ENCODE results near the gene ITSN1. TPM values are rescaled to one million over a fixed set of nuclear protein-coding genes. Genes with fewer than 3 reads are reported as not detected.
"Not testable (repeated sequence)": the region's sequence is repeated elsewhere in the genome, so short reads cannot be mapped to it uniquely, and the experiment has no call there.

ITSN1 gene
- total RNA-seq, 1 experiment from 2014 or later = 35.2 TPM

- not testable (repeated sequence) for DNase-seq (ENCODE audit: low read depth)
Observed at GRCh38 chr21:33926248-33926647, 283.9 kb downstream of the ITSN1 start.

- DNase-seq (ENCODE audit: low read depth) = not testable (repeated sequence)
Observed at GRCh38 chr21:33931052-33931798, 288.9 kb downstream of the ITSN1 start.

DNA sequence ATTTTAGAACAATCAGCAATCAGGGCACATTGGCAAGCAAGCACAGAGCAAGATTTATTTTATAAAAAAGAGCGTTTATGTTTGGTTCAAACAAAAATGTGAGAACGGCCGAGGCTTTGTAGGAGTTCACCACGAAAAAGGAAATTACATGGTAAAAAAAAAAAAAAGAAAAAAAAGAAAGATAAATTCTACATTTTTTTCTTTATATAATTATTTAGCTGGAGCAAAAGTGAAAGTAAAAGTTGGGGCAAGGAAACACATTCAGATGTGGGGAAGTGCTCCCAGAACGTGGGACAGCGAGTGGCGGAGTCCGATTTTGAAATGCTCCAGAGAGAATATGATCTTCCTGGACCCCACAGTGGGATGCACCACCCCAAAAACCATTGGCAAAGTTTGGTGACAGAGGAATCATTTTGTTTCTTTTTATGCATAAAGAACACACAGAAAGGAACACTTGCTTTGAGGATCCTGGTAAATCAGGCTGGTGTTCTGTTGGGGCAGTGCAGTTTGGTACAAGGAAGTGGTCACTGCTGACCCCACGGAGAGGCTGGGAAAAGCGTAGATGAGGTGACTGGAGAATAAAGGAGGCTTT lies 289.6 kb downstream of the ITSN1 start:
- peak; percentile 18 for DNase-seq (ENCODE audit: low read depth)

DNA sequence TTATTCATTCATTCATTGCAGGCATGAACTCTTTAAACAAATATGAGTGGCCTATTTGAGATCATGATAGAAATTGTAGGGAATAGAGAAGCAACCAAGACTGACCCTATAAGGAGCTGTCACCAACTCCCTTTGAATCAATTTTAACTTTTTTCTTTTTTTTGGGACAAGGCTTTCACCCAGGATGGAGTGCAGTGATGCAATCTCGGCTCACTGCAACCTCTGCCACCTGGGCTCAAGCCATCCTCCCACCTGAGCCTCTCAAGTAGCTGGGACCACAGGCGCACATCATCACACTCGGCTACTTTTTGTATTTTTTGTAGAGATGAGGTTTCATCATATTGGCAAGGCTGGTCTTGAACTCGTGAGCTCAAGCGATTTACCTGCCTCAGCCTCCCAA lies 290.4 kb downstream of the ITSN1 start:
- no peak for DNase-seq (ENCODE audit: low read depth)

DNA sequence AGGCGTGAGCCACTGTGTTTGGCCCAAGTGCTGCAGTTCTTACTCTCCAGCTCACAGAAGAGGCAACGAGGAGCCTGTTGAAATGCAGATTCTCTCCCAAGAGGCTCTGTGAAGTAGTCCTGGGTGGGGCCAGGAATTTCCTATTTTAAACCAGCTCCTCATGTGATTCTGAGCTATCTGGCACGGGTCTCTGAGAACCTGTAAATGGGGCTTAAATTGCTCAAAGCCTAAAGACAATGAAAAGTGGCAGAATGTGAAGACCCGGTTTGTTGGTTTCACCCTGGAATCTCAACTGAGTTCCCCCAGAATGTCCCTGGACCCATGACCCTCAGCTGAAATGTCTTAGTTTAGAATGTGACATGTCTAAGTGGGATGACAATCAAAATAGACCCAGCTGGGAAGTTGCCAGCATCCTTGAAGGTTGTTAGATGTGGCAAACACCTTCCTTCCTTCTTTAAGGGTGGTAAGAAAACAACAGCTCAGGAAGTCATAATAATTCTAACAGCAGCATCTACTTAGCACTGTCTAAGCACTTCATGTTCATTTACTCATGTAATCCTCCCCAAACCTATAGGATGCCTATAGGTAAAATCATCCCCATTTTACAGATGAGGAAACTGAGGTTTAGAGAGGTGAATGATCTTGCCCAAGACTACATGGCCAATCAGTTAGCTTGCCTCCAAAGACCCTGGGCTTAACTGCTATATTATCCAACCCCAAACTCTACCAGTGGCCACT lies 294.2 kb downstream of the ITSN1 start:
- DNase-seq (ENCODE audit: low read depth) = peak; percentile 18

- no peak for DNase-seq (ENCODE audit: low read depth)
Observed at GRCh38 chr21:33937146-33937545, 294.8 kb downstream of the ITSN1 start.

GRCh38 chr21:33937931-33938339 lies 295.6 kb downstream of the ITSN1 start:
- DNase-seq (ENCODE audit: low read depth) = no peak

DNA sequence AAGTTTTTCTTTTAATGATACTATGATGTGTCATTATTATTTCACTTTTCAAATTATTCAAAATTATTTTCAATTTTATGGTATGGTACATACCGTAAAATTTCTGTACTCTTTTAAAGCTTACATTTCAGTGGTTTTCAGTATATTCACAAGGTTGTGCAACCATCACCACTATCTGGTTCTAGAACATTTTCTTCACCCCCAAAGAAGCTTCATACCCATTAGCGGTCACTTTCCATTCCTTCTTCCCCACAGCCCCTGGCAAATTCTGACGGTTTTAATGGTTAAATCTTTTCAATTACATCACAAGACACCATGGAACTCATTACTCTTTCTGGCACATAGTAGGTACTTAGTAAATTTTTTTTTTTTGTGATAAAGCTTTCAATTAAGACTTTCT lies 296.1 kb downstream of the ITSN1 start:
- DNase-seq (ENCODE audit: low read depth) = no peak

- DNase-seq (ENCODE audit: low read depth) = no peak
Observed at GRCh38 chr21:33939226-33939625, 296.9 kb downstream of the ITSN1 start.

DNA sequence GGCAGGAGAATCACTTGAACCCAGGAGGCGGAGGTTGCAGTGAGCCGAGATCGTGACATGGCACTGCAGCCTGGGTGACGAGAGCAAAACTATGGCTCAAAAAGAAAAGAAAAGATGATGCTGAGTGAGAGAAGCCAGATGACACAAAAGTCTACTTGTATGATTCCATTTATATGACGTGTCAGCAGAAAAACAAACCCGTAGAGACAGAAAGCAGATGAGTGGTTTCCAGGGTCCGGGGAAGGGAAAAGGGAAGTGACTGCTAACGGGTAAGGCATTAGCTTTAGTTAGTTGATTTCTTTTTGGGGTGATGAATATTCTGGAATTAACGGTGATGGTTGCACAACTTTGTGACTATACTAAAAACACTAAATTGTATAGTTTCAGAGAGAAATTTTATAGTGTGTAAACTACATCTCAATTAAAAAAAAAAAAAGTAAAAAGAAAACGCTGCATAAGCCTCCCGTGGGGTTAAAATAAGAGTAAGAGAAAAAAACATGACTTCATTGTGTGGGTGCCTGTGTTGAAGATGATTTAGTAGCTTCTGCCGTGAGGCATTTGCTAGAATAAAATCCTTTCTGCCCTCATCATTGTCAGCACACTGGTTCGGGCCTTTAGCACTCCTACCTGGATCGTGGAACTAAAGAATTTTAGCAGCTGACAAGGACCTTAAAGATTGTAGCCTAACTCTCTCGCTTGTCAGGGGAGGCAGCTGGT lies 298.0 kb downstream of the ITSN1 start:
- peak; percentile 92 for DNase-seq (ENCODE audit: low read depth)

GRCh38 chr21:33940881-33941245 lies 298.6 kb downstream of the ITSN1 start:
- peak; percentile 42 for DNase-seq (ENCODE audit: low read depth)

DNA sequence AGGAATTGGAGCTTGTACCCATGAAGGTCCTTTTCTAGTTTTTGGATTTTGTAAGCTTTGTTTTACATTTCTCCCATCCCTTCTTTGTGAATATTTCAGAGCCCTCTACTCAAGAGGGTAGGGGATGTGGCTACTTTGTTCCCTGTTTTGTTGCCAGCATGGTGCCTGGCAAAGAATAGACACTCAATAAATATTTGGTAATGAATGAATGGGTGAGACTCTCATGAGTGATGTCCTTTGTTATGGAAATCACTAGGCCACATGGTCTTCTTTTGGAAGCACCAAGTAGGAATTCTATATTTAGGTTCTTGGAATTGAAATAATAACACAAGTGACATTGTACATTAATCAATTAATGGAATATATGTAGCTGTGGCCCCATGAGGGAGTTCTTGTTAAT lies 300.1 kb downstream of the ITSN1 start:
- DNase-seq (ENCODE audit: low read depth) = no peak

DNA sequence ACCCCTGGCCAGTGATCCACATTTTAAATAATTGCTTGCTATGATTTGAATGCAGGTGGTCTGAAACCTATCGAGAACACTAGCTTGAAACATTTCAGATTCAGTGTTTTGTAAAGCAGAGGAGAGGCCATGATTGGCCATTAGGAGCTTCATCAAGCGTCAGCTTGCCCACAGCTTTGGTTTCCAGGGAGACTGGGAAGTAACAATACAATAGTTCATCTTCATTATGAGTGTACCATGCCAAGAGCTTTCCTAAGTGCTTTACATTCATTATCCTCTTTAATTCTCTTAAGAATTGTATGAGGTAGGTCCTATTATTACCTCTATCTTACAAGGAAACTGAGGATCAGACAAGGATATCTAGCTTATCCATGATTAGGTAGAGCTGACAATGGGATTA lies 301.0 kb downstream of the ITSN1 start:
- no peak for DNase-seq (ENCODE audit: low read depth)

DNA sequence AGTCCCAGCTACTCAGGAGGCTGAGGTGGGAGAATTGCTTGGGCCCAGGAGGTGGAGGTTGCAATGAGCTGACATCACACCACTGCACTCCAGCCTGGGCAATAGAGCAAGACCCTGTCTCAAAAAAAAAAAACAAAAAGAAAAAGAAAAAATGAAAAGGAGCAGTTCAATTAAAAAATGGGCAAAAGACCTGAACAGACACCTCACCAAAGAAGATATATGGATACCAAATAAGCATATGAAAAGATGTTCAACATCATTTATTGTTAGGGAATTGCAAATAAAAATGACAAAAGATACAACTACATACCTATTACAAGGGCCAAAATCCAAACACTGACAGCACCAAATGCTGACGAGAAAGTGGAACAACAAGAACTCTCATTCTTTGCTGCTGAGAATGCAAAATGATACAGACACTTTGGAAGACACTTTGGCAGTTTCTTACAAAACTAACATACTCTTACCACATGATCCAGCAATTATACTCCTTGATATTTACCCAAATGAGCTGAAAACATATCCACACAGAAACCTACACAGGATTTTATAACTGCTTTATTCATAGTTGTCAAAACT lies 302.0 kb downstream of the ITSN1 start:
- DNase-seq (ENCODE audit: low read depth) = no peak

DNA sequence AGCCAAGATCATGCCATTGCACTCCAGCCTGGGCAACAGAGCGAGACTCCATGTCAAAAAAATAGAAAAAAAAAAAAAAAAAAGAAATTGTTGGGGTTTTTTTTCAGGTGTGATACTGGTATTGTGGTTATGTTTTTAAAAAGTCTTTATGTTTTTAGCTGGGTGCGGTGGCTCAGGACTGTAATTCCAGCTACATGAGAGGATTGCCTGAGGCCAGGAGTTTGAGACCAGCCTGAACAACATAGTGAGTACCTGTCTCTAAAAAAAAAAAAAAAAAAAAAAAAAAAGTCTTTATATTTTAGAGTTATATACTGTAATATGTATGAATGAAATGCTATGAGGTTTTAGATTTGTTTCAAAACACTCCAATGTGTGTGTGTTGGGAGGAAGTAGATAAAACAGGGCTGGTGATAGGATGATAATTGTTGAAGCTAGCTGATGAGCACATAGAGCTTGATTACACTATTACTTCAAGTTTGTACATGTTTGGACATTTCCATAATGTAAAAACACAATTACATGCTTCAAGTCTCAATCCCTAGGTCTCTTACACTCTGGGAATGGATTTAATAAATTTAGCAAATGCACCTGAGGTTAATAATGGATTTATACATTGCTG lies 303.5 kb downstream of the ITSN1 start:
- DNase-seq (ENCODE audit: low read depth) = no peak

DNA sequence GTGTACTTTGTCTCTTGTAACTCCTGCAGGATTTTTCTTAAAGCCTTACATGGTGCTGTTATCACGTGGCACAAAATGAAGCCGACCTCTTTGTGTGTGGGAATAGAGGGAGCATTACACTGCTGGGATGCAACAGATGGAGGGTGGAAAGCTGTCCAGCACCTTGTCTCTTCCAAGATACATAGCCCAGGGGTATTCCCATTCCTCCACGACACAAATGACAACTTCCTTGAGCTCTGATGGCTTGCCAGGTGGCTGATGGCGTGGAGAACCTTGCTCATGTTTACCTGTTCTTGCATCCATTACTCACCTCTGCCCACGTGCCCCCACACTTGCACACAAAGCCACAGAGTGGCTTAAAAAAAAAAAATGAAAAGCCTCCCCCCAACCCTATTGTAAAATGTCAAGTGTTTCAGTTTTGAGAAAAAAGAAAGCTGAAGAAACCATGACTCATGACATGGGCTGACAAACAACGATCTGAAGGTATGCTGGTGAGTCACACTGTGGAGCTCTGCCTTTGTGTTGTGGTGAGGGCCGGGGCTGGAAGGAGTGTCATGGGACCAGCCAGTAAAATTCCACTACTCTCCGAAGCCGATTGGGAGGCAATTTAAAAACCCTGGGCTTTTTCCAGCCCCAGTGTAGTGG lies 305.3 kb downstream of the ITSN1 start:
- peak; percentile 97 for DNase-seq (ENCODE audit: low read depth)

DNA sequence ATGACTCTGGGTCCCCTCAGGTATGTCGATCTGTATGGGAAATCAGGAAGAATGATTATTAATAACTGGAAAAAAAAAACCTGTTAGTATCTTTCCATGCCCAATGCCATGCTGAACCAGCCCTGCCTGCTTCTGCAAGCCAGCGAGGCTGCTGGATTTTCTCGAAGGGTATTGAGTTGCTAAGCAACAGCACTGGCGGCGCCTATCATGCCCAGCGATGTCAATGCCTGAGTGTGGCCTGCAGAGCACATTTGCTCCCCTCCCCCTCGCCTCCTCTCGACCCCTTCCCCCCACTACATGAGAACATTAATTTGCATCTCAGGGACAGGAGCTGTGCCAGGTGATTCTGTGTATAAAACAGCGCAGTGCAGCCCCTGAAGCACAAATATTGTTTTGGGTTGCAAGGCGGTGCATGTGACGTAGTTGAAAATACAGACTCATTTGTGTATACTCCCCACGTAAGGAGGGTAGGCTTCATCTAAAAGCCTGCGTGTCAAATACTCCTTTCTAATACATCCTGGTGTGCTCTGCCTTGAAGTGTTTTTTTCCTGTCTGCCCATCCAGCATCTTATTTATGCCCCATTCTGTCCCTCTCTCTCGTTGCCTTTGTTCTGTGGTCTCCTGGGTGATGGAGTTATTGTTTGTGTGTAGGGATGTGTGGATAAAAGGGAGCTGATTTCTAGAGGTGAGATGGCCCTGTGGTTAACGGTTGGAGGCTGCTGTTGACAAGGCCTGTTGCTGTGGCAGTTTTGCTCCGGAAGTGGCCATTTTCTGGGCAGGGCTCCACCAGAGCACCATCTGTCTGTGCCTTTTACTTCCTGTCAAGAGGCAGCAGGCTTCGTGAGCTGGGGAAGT lies 306.0 kb downstream of the ITSN1 start:
- DNase-seq (ENCODE audit: low read depth) = peak; percentile 77

DNA sequence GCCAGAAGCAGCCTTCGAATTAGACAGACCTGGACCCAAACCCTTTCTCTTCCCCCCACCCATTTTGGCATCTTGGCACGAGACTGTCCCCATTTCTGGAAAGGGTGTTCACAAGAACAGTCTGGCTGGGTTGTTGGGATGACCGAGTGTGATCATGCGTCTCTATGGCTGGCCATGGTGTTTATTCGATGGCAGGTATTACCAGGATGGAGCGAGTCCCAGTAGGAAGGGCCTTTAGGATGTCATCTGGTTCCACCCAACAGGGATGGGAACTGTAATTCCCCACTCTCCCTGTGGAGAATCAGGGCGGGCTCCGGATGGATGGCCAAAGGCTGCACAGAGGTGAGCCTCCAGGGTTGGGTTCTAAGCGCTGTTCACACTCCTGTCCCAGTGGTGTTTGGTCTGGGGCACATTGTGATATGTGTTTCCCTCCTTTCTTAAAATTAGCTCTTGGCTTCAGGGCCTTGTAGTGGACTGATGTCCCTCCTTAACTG lies 306.7 kb downstream of the ITSN1 start:
- DNase-seq (ENCODE audit: low read depth) = no peak

All from LHCN-M2 (cell line).